Fibroblast of skin of left biceps (primary cell): ENCODE data around the gene PTPRD.

Experiments
- DNase-seq, 2 experiments: peaks; one replicate each; pipeline ENCODE4 v3.0.0-alpha.2; 2013; ENCODE audit warnings: low read depth in 2 of 2

PTPRD gene

DNA sequence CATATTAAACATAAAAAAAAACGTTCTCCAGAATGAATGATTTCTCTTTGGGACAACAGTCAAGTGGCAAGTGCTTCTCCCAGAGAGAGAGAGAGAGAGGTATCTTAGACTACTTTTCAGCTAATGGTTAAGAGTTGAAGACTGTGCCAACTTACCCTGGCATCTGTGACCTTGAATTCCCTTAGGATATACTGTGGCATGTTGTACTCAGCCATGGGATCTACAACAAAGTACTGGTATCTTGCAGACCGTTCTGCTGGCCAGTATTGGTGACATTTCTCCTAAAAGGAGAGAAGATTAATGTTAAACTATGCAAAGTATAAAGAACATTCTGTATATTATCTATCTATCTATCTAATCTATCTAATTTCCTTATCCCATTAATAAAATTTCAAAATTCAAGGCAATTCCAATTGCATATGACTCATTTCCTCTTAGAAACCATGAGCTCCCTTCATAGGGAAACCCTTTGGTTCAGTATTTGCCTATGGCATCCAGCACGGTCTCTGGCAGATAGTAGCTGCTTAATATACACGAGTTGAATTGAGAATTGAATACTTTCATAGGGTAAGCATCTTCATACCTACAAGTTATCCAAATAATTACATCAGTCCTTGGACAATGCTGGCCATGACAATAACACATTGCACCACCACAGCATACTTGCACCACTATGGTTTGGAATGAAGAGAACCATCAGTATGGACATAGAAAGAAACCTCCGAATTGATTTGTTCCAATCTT lies 2273.9 kb downstream of the PTPRD start:
- no peak for DNase-seq

DNA sequence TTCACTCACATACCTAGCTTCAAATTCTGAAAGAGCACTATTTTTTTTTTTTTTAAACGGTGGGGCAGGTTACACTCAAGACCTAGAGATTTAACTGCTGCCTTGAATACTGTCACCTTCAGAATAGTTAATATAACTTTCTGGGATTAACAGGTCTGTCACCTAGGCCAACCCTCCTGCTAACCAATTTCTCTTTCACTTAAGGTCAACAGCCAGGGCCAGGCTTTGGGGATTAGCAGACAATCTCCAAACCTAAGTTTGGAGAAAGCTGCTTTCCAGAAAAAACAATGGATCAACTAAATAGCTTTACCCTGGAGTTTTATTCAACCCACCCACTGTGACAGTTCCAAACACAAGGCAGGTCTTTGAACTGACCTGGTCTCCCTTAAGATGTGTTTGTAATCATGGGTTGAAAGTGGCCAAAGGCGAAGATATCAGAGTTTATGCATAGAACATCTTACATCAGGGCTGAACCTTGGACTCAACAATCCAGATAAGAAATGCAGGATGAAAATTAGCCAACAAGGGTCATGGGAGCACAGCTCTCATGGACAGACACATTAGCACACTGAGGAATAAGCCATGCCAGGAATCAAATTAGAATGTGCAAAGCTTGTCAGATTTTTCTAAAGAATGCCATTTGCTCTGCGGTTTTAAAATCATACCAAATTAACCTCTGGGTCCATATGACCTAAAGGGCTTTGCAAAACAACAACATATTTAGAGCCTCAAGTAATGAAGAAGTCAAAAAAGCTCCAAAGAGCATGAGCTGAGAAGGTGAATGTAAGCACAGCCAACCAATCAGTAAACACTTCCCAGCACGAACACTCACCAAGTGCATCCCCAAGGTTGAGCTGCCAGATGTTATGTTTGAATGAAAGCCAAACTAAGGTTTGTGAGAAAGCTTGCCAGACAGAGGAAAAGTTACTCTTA lies 2274.7 kb downstream of the PTPRD start:
- no peak for DNase-seq

GRCh38 chr9:8332871-8333270 lies 2279.9 kb downstream of the PTPRD start:
- DNase-seq: no peak

GRCh38 chr9:8332331-8332650 lies 2280.5 kb downstream of the PTPRD start:
- no peak for DNase-seq

- no peak for DNase-seq
Measured at GRCh38 chr9:8331507-8332330, 2281.1 kb downstream of the PTPRD start.

- DNase-seq: no peak
Measured at GRCh38 chr9:8329561-8330283, 2283.1 kb downstream of the PTPRD start.

DNA sequence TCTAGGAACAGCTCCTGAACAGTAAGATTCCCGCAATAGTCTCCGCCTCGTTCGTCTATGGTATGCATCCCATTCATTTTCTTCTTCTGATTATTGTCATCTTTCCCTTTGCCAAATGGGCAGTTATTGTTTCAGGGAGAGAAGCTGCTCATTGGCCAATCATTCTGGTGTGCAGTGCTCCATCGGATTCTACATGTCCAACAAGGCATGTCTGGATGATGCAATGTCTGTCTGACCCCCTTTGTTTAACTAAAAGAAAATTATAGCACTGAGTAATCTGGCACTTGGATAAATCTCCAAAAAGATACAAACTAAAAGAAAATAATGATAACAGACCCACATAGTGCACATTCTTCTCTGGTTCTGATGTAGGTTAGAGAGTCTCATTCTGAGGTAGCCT lies 2297.6 kb downstream of the PTPRD start:
- no peak for DNase-seq

DNA sequence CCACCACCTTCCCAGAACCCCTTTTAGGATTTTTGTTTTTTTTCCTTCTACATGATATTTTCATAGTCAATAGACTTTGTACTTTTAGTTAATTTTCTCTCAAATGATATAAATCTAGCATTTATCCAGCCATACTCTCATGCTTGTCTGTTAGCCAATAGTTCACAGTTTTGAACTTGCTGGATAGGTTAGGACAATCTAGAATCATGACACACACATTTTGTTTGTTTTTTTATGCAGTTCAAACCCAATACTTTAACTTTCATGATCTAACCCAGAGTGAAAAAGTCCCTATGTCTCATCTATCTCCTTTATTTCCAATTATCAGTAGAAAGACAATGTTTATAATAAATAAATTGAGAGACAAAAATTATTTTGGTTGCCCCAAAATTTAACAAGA lies 2303.5 kb downstream of the PTPRD start:
- no peak for DNase-seq

DNA sequence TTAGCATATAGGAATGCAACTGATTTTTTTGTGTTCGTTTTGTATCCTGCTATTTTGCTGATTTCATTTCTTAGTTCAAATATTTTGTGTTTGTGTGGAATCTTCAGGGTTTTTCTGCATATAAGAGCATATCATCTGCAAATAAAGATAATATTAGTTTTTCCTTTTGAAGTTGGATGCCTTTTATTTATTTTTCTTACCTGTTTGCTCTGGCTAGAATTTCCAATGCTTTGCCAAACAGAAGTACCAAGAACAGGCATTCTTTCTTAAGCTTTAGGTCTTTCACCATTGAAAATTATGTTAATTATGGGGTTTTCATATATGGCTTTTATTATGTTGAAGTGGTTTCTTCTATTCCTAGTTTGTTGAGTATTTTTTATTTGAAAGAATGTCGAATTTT lies 2308.1 kb downstream of the PTPRD start:
- DNase-seq: no peak

DNA sequence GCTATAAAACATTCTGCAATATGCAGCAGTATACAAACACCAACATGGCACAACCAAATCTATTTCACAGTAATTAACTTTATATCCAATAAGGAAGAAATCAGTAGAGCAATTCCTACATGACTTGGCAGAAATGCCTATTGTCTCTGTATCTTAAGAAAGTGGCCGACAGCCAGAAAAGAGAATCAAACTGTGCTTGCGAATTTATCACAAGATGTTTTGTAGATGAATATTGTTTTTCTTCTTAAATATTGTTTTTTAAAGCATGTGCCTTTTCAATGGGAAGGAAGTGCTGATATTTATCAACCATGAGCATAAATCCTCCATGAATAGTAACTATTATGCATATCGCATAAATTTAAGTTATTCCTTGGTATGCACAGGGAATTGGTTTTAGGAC lies 2311.5 kb downstream of the PTPRD start:
- DNase-seq: no peak

DNA sequence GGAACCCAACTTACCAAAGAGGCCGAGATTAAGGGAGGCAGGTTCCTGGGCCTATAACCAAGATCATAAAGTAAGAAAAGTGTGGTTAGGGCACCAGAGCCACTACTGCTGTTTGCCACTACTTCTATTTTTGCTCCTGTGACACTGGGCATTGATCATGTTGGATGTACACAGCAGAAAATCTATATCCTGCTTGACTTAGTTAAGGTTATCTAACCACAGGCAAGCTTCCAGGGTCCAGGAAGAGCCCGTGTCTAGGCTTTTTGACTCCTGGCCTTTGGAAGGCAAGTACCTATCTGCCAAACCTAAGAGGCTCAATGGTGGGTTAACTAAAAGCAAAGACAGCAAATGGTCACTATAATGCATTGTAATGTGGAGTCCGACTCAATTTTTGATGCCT lies 2315.8 kb downstream of the PTPRD start:
- no peak for DNase-seq

GRCh38 chr9:8292657-8293056 lies 2320.1 kb downstream of the PTPRD start:
- DNase-seq: no peak

GRCh38 chr9:8289681-8290080 lies 2323.1 kb downstream of the PTPRD start:
- no peak for DNase-seq

- no peak for DNase-seq
Measured at GRCh38 chr9:8287970-8288369, 2324.8 kb downstream of the PTPRD start.

- no peak for DNase-seq
Measured at GRCh38 chr9:8287501-8287900, 2325.3 kb downstream of the PTPRD start.

DNA sequence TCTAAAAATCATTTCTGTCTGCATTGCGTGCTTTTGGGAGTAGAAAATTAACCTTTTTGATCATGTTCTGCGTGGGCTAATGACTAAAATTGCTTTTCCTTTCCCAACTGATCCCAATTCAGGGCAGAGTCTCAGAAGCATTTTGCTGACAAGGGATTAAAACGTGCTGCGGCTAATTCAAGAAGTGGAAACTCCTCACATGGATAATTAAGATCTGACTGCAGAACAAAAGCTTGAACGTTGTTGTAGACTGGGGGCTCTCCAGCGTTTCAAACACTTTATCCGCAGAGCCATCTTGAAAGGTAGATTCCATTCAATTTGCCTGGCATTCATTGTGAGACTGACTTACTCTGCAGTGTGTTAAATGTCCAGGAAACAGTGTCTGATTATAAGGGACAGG lies 2327.9 kb downstream of the PTPRD start:
- no peak for DNase-seq

GRCh38 chr9:8282535-8282934 lies 2330.3 kb downstream of the PTPRD start:
- DNase-seq: no peak

- no peak for DNase-seq
Measured at GRCh38 chr9:8280811-8281210, 2332.0 kb downstream of the PTPRD start.

DNA sequence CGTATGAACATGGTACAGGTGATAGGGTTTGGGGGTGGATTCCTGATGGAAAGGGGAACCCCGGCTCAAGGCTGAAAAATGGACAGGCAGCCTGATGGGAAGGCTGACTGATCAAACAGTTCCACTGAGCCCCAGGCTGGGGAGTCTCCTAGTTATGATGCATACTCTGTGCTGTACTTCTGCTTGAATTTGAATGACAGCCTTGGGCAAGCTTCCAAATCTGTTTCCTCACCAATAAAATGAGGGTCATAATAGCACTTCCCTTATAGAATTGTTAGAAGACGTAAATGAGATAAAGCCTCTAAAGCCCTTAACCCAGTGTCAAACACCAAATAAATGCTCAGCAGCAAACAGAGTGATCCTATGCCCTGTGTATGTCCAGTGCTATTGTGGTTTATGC lies 2334.8 kb downstream of the PTPRD start:
- DNase-seq: no peak

DNA sequence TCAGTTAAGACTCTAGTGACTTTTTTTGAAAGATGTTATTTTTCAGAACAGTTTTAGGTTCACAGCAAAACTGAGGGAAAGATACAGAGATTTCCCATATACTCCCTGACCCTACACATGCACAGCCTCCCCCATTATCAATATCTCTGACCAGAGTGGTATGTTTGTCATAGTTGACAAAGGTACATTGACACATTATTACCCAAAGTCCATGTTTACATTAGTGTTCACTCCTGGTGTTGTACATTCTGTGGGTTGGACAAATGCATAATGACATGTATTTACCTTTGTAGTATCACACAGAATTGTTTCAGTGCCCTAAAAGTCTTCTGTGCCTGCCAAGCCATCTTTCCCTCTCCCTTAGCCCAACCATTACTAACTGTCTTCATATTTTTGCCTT lies 2342.6 kb downstream of the PTPRD start:
- no peak for DNase-seq

- no peak for DNase-seq
Measured at GRCh38 chr9:8268881-8269280, 2343.9 kb downstream of the PTPRD start.
